Subcutaneous adipose tissue (tissue), 4 donors: ENCODE data around the gene ADAMTS16. TPM values are rescaled to one million over a fixed set of nuclear protein-coding genes. Genes with fewer than 3 reads are reported as not detected.

Source experiments
- total RNA-seq, 4 donors: library from RNA; depleted of rRNA; stranded (reverse); fragments of >200 nt; gene quantifications; one replicate each; pipeline ENCODE4 v1.1.0, GENCODE V29; 2016
- TF ChIP-seq, protein P1 (sequence below): fragments of 450-650 bp; IDR thresholded peaks from one replicate; pipeline ENCODE4 v1.5.1; 2016; ENCODE audit warnings: low read depth, mild to moderate bottlenecking, control low read depth, antibody characterized with exemption, moderate library complexity

Gene ADAMTS16
- total RNA-seq, 4 donors from 2014 or later: 0.66 to 2.0 (median 0.88) TPM

DNA sequence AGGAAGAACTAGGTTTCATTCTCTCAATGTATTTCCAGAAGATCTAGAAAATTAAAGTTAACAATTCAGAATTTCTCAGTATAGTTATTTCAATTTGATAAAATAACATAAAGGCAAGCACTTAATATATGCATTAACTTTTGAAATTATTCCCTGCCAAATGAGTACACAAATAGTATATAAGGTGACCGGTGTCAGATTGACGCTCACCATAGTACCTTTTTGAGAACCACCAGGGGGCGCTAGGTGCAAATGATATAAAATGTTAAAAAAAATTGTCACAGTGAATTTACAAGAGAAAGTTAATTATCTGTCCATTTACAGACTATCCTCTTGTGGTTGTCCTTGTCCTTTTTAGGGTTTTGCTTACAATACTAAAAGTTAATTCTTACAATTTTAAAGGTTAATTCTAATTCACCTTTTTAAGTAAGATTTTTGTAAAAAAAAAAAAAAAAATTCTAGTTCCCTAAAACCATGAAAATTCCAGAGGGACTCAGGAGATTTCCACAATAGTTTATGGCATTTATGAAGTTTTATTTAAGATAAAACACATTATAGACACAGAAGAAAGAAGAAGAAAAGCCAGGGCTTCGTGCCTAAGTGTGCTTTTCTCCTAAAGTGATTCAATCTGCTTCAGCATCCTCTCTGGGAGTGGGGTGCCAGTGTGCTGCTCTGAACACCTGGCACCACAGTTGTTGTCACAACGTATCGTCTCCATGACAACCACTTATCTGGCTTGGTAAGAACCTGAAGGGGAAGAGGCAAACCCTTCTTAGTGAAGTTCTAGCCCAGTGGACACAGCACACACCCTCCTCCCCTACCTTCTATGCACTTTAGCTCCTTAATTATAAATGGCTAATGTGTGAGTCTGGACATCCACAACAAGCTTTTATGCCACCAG is 1.7 kb downstream of the ADAMTS16 start:
- TF ChIP-seq, protein P1, sequence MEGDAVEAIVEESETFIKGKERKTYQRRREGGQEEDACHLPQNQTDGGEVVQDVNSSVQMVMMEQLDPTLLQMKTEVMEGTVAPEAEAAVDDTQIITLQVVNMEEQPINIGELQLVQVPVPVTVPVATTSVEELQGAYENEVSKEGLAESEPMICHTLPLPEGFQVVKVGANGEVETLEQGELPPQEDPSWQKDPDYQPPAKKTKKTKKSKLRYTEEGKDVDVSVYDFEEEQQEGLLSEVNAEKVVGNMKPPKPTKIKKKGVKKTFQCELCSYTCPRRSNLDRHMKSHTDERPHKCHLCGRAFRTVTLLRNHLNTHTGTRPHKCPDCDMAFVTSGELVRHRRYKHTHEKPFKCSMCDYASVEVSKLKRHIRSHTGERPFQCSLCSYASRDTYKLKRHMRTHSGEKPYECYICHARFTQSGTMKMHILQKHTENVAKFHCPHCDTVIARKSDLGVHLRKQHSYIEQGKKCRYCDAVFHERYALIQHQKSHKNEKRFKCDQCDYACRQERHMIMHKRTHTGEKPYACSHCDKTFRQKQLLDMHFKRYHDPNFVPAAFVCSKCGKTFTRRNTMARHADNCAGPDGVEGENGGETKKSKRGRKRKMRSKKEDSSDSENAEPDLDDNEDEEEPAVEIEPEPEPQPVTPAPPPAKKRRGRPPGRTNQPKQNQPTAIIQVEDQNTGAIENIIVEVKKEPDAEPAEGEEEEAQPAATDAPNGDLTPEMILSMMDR: no peak

- TF ChIP-seq, protein P1: no peak
These were observed 4.3 kb downstream of the ADAMTS16 start for GRCh38 chr5:5144441-5144840.

DNA sequence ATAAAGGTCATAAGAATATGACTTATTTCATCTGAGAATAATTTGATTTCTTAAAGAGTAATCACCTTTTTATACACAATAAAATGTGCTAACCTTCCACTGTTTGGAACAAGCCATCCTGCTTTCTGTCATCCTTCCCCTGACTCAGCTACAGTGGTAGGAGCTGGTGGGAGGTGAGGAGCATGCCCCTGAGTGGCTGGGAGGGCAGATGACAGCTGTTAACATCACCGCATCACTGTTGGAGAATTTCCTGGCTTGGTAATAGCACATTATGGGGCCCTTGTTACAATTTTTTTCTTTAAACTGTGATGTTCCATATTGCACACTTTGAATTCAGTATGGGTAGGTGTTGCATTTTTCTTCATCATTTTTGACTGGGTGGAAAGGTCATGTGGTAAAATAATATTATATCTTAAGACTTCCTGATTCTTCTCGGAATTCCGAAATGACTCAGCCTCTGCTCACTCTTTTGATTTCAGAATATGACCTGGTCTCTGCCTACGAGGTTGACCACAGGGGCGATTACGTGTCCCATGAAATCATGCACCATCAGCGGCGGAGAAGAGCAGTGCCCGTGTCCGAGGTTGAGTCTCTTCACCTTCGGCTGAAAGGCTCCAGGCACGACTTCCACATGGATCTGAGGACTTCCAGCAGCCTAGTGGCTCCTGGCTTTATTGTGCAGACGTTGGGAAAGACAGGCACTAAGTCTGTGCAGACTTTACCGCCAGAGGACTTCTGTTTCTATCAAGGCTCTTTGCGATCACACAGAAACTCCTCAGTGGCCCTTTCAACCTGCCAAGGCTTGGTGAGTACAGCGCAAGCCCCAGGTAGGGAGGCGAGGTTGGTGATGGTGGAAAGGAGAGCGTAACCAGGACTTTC is 5.8 kb downstream of the ADAMTS16 start:
- TF ChIP-seq, protein P1: no peak

- TF ChIP-seq, protein P1: no peak
These were observed 6.5 kb downstream of the ADAMTS16 start for GRCh38 chr5:5146530-5147160.

- TF ChIP-seq, protein P1: no peak
These were observed 9.0 kb downstream of the ADAMTS16 start for GRCh38 chr5:5149154-5149553.

GRCh38 chr5:5150667-5151066 is 10.5 kb downstream of the ADAMTS16 start:
- TF ChIP-seq, protein P1: no peak
